ENCODE data around the gene EFEMP1.

Gene EFEMP1

GRCh38 chr2:55891671-55892094 lies 31.9 kb downstream of the EFEMP1 start:
- no peak for DNase-seq

GRCh38 chr2:55888936-55889335 lies 34.6 kb downstream of the EFEMP1 start:
- DNase-seq, result no peak

- no peak for DNase-seq
Observed at GRCh38 chr2:55887901-55888624, 35.5 kb downstream of the EFEMP1 start.

- DNase-seq, result no peak
Observed at GRCh38 chr2:55887351-55887750, 36.2 kb downstream of the EFEMP1 start.

- no peak for DNase-seq
Observed at GRCh38 chr2:55885944-55886281, 37.7 kb downstream of the EFEMP1 start.

- no peak for DNase-seq
Observed at GRCh38 chr2:55885127-55885943, 38.2 kb downstream of the EFEMP1 start.

- no peak for DNase-seq
Observed at GRCh38 chr2:55883829-55884228, 39.8 kb downstream of the EFEMP1 start.

- no peak for DNase-seq
Observed at GRCh38 chr2:55883357-55883756, 40.2 kb downstream of the EFEMP1 start.

- no peak for DNase-seq
Observed at GRCh38 chr2:55882954-55883353, 40.6 kb downstream of the EFEMP1 start.

- DNase-seq, result no peak
Observed at GRCh38 chr2:55880416-55881143, 43.0 kb downstream of the EFEMP1 start.

- no peak for DNase-seq
Observed at GRCh38 chr2:55879976-55880375, 43.6 kb downstream of the EFEMP1 start.

- no peak for DNase-seq
Observed at GRCh38 chr2:55877087-55877436, 46.5 kb downstream of the EFEMP1 start.

- DNase-seq, result no peak
Observed at GRCh38 chr2:55876429-55877086, 47.0 kb downstream of the EFEMP1 start.

- DNase-seq, result no peak
Observed at GRCh38 chr2:55875434-55876135, 48.0 kb downstream of the EFEMP1 start.

- DNase-seq, result no peak
Observed at GRCh38 chr2:55874338-55874737, 49.2 kb downstream of the EFEMP1 start.

- DNase-seq, result no peak
Observed at GRCh38 chr2:55871637-55872036, 51.9 kb downstream of the EFEMP1 start.

- DNase-seq, result no peak
Observed at GRCh38 chr2:55869637-55870325, 53.8 kb downstream of the EFEMP1 start.

- no peak for DNase-seq
Observed at GRCh38 chr2:55865096-55865835, 58.3 kb downstream of the EFEMP1 start.

- no peak for DNase-seq
Observed at GRCh38 chr2:55864351-55865084, 59.1 kb downstream of the EFEMP1 start.

- DNase-seq, result no peak
Observed at GRCh38 chr2:55862673-55863390, 60.8 kb downstream of the EFEMP1 start.
